Activated T-helper 17 cell treated with anti-CD3 and anti-CD28 coated beads, Interleukin-2, amount 50 U/mL, for 72 hours (primary cell): ENCODE data around the gene CSN3. TPM values are rescaled to one million over a fixed set of nuclear protein-coding genes. Genes with fewer than 3 reads are reported as not detected.
"Not testable (repeated sequence)": the region's sequence is repeated elsewhere in the genome, so short reads cannot be mapped to it uniquely, and the experiment has no call there.

Source experiments
- ATAC-seq: fragments of 150-1000 bp; cut with Tn5 transposase; replicated peaks from 2 replicates; pipeline ENCODE4 v1.10.0; 2021; ENCODE audit warnings: mild to moderate bottlenecking, moderate library complexity
- H3K27ac Mint-ChIP-seq: one replicate; pipeline ENCODE4 v1.8.0; 2022; ENCODE audit warnings: mixed read lengths
- H3K27me3 Mint-ChIP-seq: one replicate; pipeline ENCODE4 v1.8.0; 2022; ENCODE audit warnings: mixed read lengths
- H3K36me3 Mint-ChIP-seq: one replicate; pipeline ENCODE4 v1.8.0; 2022; ENCODE audit warnings: low read depth, mild to moderate bottlenecking, mixed read lengths
- H3K4me1 Mint-ChIP-seq: one replicate; pipeline ENCODE4 v1.8.0; 2022; ENCODE audit warnings: mixed read lengths
- H3K4me3 Mint-ChIP-seq: one replicate; pipeline ENCODE4 v1.8.0; 2022; ENCODE audit warnings: mild to moderate bottlenecking, mixed read lengths
- H3K9me3 Mint-ChIP-seq: one replicate; pipeline ENCODE4 v1.8.0; 2022; ENCODE audit warnings: mixed read lengths
- total RNA-seq, 2 donors: library from RNA; stranded (reverse); gene quantifications; one replicate each; pipeline ENCODE4 v1.2.3, GENCODE V29; 2022

Gene CSN3
- not detected for total RNA-seq

- H3K36me3 Mint-ChIP-seq, ATAC-seq, H3K4me3 Mint-ChIP-seq, H3K27ac Mint-ChIP-seq, H3K9me3 Mint-ChIP-seq, H3K27me3 Mint-ChIP-seq, H3K4me1 Mint-ChIP-seq: not testable (repeated sequence)
Measured at GRCh38 chr4:70242297-70242696, at the start of gene CSN3. Gene CSN3 (plus strand): TSS chr4:70242597. CDS start chr4:70244820, 2,223 bp downstream.

GRCh38 chr4:70192895-70193294 lies 49.5 kb upstream of the CSN3 start:
- no peak for ATAC-seq
- H3K27me3 Mint-ChIP-seq: no peaks in the 10 kb centered on the region
- no peaks in the 10 kb centered on the region for H3K4me1 Mint-ChIP-seq
- H3K9me3 Mint-ChIP-seq: no peaks in the 10 kb centered on the region
- H3K27ac Mint-ChIP-seq: no peak overlapping the region
- H3K4me3 Mint-ChIP-seq: no peak overlapping the region
- H3K36me3 Mint-ChIP-seq: no peaks in the 10 kb centered on the region

GRCh38 chr4:70195425-70195824 lies 47.0 kb upstream of the CSN3 start, which contains the start of gene ODAM:
Gene ODAM (plus strand): TSS chr4:70195725. CDS start chr4:70196544, 819 bp downstream.
- no peak within 1 kb of the TSS for H3K27ac Mint-ChIP-seq
- H3K36me3 Mint-ChIP-seq: no peaks in the 10 kb centered on the region
- no peak within 1 kb of the TSS for H3K4me3 Mint-ChIP-seq
- ATAC-seq: no peak
- no peaks in the 10 kb centered on the region for H3K27me3 Mint-ChIP-seq
- H3K4me1 Mint-ChIP-seq: no peaks in the 10 kb centered on the region
- no peaks in the 10 kb centered on the region for H3K9me3 Mint-ChIP-seq

GRCh38 chr4:70196857-70197256 lies 45.5 kb upstream of the CSN3 start:
- no peak overlapping the region for H3K27ac Mint-ChIP-seq
- H3K36me3 Mint-ChIP-seq: no peaks in the 10 kb centered on the region
- H3K4me3 Mint-ChIP-seq: no peak overlapping the region
- H3K9me3 Mint-ChIP-seq: no peaks in the 10 kb centered on the region
- H3K27me3 Mint-ChIP-seq: no peaks in the 10 kb centered on the region
- H3K4me1 Mint-ChIP-seq: no peaks in the 10 kb centered on the region
- no peak for ATAC-seq

GRCh38 chr4:70197842-70198241 lies 44.6 kb upstream of the CSN3 start:
- no peaks in the 10 kb centered on the region for H3K4me1 Mint-ChIP-seq
- H3K36me3 Mint-ChIP-seq: no peaks in the 10 kb centered on the region
- no peaks in the 10 kb centered on the region for H3K9me3 Mint-ChIP-seq
- no peaks in the 10 kb centered on the region for H3K27me3 Mint-ChIP-seq
- no peak for ATAC-seq
- no peak overlapping the region for H3K4me3 Mint-ChIP-seq
- H3K27ac Mint-ChIP-seq: no peak overlapping the region

- no peaks in the 10 kb centered on the region for H3K4me1 Mint-ChIP-seq
- no peaks in the 10 kb centered on the region for H3K36me3 Mint-ChIP-seq
- H3K9me3 Mint-ChIP-seq: peaks cover under 1% of the 10 kb centered on the region
- H3K27ac Mint-ChIP-seq: no peak overlapping the region
- no peak overlapping the region for H3K4me3 Mint-ChIP-seq
- no peaks in the 10 kb centered on the region for H3K27me3 Mint-ChIP-seq
- ATAC-seq: no peak
Measured at GRCh38 chr4:70203601-70204000, 38.8 kb upstream of the CSN3 start.

- H3K36me3 Mint-ChIP-seq, H3K27ac Mint-ChIP-seq, ATAC-seq, H3K4me1 Mint-ChIP-seq, H3K4me3 Mint-ChIP-seq, H3K27me3 Mint-ChIP-seq: not testable (repeated sequence)
- peaks cover 15% of the 10 kb centered on the region for H3K9me3 Mint-ChIP-seq
Measured at GRCh38 chr4:70212752-70213151, 29.6 kb upstream of the CSN3 start.

GRCh38 chr4:70216109-70216508 lies 26.3 kb upstream of the CSN3 start:
- not testable (repeated sequence) for H3K27ac Mint-ChIP-seq, H3K36me3 Mint-ChIP-seq, H3K27me3 Mint-ChIP-seq, H3K4me3 Mint-ChIP-seq, ATAC-seq, H3K4me1 Mint-ChIP-seq, H3K9me3 Mint-ChIP-seq

GRCh38 chr4:70216550-70216949 lies 25.8 kb upstream of the CSN3 start:
- H3K27ac Mint-ChIP-seq, H3K36me3 Mint-ChIP-seq, H3K4me3 Mint-ChIP-seq, H3K27me3 Mint-ChIP-seq, H3K4me1 Mint-ChIP-seq, ATAC-seq, H3K9me3 Mint-ChIP-seq: not testable (repeated sequence)

GRCh38 chr4:70221389-70221788 lies 21.0 kb upstream of the CSN3 start:
- not testable (repeated sequence) for ATAC-seq, H3K9me3 Mint-ChIP-seq, H3K4me1 Mint-ChIP-seq, H3K36me3 Mint-ChIP-seq, H3K4me3 Mint-ChIP-seq, H3K27me3 Mint-ChIP-seq, H3K27ac Mint-ChIP-seq

GRCh38 chr4:70221818-70222217 lies 20.6 kb upstream of the CSN3 start:
- not testable (repeated sequence) for H3K27ac Mint-ChIP-seq, H3K4me3 Mint-ChIP-seq, H3K4me1 Mint-ChIP-seq, ATAC-seq, H3K9me3 Mint-ChIP-seq, H3K36me3 Mint-ChIP-seq, H3K27me3 Mint-ChIP-seq

- ATAC-seq: no peak
- Mint-ChIP-seq H3K27ac (no peak within 1 kb of the TSS), H3K4me1 (no peaks in the 10 kb centered on the region), H3K4me3 (no peak within 1 kb of the TSS), H3K36me3 (no peaks in the 10 kb centered on the region), H3K9me3 (no peaks in the 10 kb centered on the region), H3K27me3 (no peaks in the 10 kb centered on the region)
Measured at GRCh38 chr4:70225824-70226223, 16.6 kb upstream of the CSN3 start, which contains the start of gene FDCSP. Gene FDCSP (plus strand): TSS chr4:70226124. CDS start chr4:70231195, 5,071 bp downstream.

- no peaks in the 10 kb centered on the region for H3K4me1 Mint-ChIP-seq
- H3K36me3 Mint-ChIP-seq: no peaks in the 10 kb centered on the region
- no peaks in the 10 kb centered on the region for H3K27me3 Mint-ChIP-seq
- H3K27ac Mint-ChIP-seq: no peak overlapping the region
- H3K9me3 Mint-ChIP-seq: no peaks in the 10 kb centered on the region
- H3K4me3 Mint-ChIP-seq: no peak overlapping the region
- no peak for ATAC-seq
Measured at GRCh38 chr4:70236125-70236524, 6.3 kb upstream of the CSN3 start.

- Mint-ChIP-seq H3K36me3 (no peaks in the 10 kb centered on the region), H3K9me3 (no peaks in the 10 kb centered on the region), H3K27ac (no peak overlapping the region), H3K27me3 (no peaks in the 10 kb centered on the region), H3K4me1 (no peaks in the 10 kb centered on the region), H3K4me3 (no peak overlapping the region)
- ATAC-seq: no peak
Measured at GRCh38 chr4:70239131-70239883, 3.1 kb upstream of the CSN3 start.

- no peaks in the 10 kb centered on the region for H3K27me3 Mint-ChIP-seq
- no peak overlapping the region for H3K4me3 Mint-ChIP-seq
- no peaks in the 10 kb centered on the region for H3K9me3 Mint-ChIP-seq
- ATAC-seq: no peak
- H3K27ac Mint-ChIP-seq: no peak overlapping the region
- no peaks in the 10 kb centered on the region for H3K4me1 Mint-ChIP-seq
- no peaks in the 10 kb centered on the region for H3K36me3 Mint-ChIP-seq
Measured at GRCh38 chr4:70239884-70240591, 2.4 kb upstream of the CSN3 start.
